ENCODE data around the gene GATAD1.

- TF ChIP-seq CTCF (conservative IDR thresholded peaks at IDR 0.05; ENCODE audit: low read length) (peak; percentile 87), EZH2phosphoT487 (IDR thresholded peaks at IDR 0.05; ENCODE audit: borderline replicate concordance) (no peak)
Measured at GRCh38 chr7:92447345-92448204, at the start of gene GATAD1.

Data from Loucy (cell line).